Panc1 (cell line): ENCODE data around the gene MRM1. TPM values are rescaled to one million over a fixed set of nuclear protein-coding genes. Genes with fewer than 3 reads are reported as not detected.

Experiments used
- ATAC-seq: fragments of 200-7000 bp; cut with Tn5 transposase; 2 replicates; pipeline ENCODE4 v1.9.1; 2020; ENCODE audit warnings: mild to moderate bottlenecking, moderate library complexity
- BruUV-seq: library from RNA; stranded (reverse); fragments of 400-500 nt; replicated peaks from 2 replicates; lab custom pipeline; 2021; lab: Mats Ljungman, UMichigan
- CTCF ChIA-PET: fragments of 300-600 bp; sonication (Branson Sonifier 250); formaldehyde crosslinking; loops from one replicate; lab custom pipeline; 2022; ENCODE audit warnings: antibody characterized with exemption; lab: Charles Lee
- POLR2A ChIA-PET: fragments of 300-600 bp; sonication (Branson Sonifier 250); formaldehyde crosslinking; loops from one replicate; lab custom pipeline; 2022; ENCODE audit warnings: antibody characterized with exemption; lab: Charles Lee
- DNase-seq: peaks from one replicate; pipeline ENCODE4 v3.0.0-alpha.2; 2010; ENCODE audit warnings: low read depth, low spot score
- H3K27ac ChIP-seq: 2 replicates; pipeline ENCODE4 v1.5.1; 2011; ENCODE audit warnings: mild to moderate bottlenecking, low read length, inconsistent platforms
- H3K27me3 ChIP-seq: fragments of 200-500 bp; sonication (Bioruptor generic); 2 replicates; pipeline ENCODE4 v1.6.0; 2014; ENCODE audit warnings: low read length, inconsistent platforms; ENCODE audit not compliant: control insufficient read depth, insufficient read depth
- H3K36me3 ChIP-seq: fragments of 200-500 bp; sonication (Bioruptor generic); 2 replicates; pipeline ENCODE4 v1.5.1; 2014; ENCODE audit warnings: inconsistent platforms, mild to moderate bottlenecking, low read length, moderate library complexity; ENCODE audit not compliant: control insufficient read depth, insufficient read depth
- H3K4me1 ChIP-seq: 2 replicates; pipeline ENCODE4 v1.5.1; 2011; ENCODE audit warnings: inconsistent platforms, mild to moderate bottlenecking, low read length, moderate library complexity; ENCODE audit not compliant: control insufficient read depth, insufficient read depth
- H3K4me3 ChIP-seq, 2 experiments: 2 replicates each; pipeline ENCODE4 v1.5.1; 2011 to 2012; ENCODE audit warnings: low read depth in 2 of 2, low read length in 2 of 2, mild to moderate bottlenecking in 2 of 2, inconsistent platforms in 1 of 2, moderate library complexity in 1 of 2
- H3K9me3 ChIP-seq: fragments of 200-500 bp; sonication (Bioruptor generic); 2 replicates; pipeline ENCODE4 v1.5.1; 2014; ENCODE audit warnings: low read depth, mild to moderate bottlenecking, inconsistent platforms, low read length, moderate library complexity; ENCODE audit not compliant: control insufficient read depth, insufficient read depth
- CTCF ChIP-seq: fragments of 450-650 bp; IDR thresholded peaks from 2 replicates; pipeline ENCODE4 v1.5.1; 2017; ENCODE audit warnings: mild to moderate bottlenecking
- POLR2AphosphoS5 ChIP-seq: IDR thresholded peaks from 2 replicates; pipeline ENCODE4 v1.6.1; 2012; ENCODE audit warnings: mild to moderate bottlenecking, low read depth, low read length, moderate library complexity
- REST ChIP-seq, 2 experiments: IDR thresholded peaks; 2 replicates each; pipeline ENCODE4 v1.6.1; 2011 to 2012; ENCODE audit warnings: low read depth in 2 of 2, control low read depth in 1 of 2, low read length in 1 of 2, mild to moderate bottlenecking in 1 of 2, moderate library complexity in 1 of 2; ENCODE audit not compliant: insufficient read depth in 1 of 2
- SIN3A ChIP-seq: IDR thresholded peaks from 2 replicates; pipeline ENCODE4 v1.6.1; 2012; ENCODE audit warnings: low read depth, mild to moderate bottlenecking, low read length, moderate library complexity, borderline replicate concordance; ENCODE audit not compliant: insufficient read depth
- TCF7L2 ChIP-seq: IDR thresholded peaks from 2 replicates; pipeline ENCODE4 v1.6.1; 2011; ENCODE audit warnings: mild to moderate bottlenecking, low read depth, low read length, inconsistent platforms
- in situ Hi-C: cut with HindIII; loops from 2 replicates; pipeline ENCODE4 v1.10.0; 2016; ENCODE audit warnings: low sequenced_read_pairs, low pct_unique_long_range_greater_than_20kb
- intact Hi-C: fragments of 100-400 bp; cut with micrococcal nuclease; formaldehyde crosslinking; loops from one replicate; pipeline ENCODE4 v1.10.0; 2022; ENCODE audit not compliant: unreplicated experiment
- total RNA-seq: library from RNA; stranded (reverse); gene quantifications from one replicate; pipeline ENCODE4 v1.2.1, GENCODE V29; 2021; ENCODE audit not compliant: unreplicated experiment

The MRM1 gene
- total RNA-seq, 1 experiment from 2014 or later, result 7.8 TPM

- no TSS peak for BruUV-seq
- Histone ChIP-seq H3K4me1 (no peaks in the 10 kb centered on the region; the same call in 1 of the 2 replicates), H3K27ac (no peak overlapping the region), H3K4me3 (no peak overlapping the region), H3K9me3 (no peaks in the 10 kb centered on the region), H3K27me3 (no peaks in the 10 kb centered on the region), H3K36me3 (peaks cover 4% of the 10 kb centered on the region; the same call in 1 of the 2 replicates)
- ChIA-PET CTCF (no interaction called here), POLR2A (no interaction called here)
- in situ Hi-C loops (no loop called here), intact Hi-C loops (no loop called here)
- ATAC-seq, result no peak
- no peak for DNase-seq
- TF ChIP-seq REST (IDR thresholded peaks at IDR 0.05; ENCODE audit: insufficient read depth in 1 of 2, low read depth in 2 of 2, low read length in 1 of 2), result no peak
- no peak for TF ChIP-seq CTCF
- no peak for TF ChIP-seq SIN3A
- TF ChIP-seq TCF7L2, result no peak
- TF ChIP-seq POLR2AphosphoS5, result no peak
Measured at GRCh38 chr17:36597226-36597625, 4.2 kb upstream of the MRM1 start.

- Histone ChIP-seq H3K4me1 (no peaks in the 10 kb centered on the region; the same call in 1 of the 2 replicates), H3K27ac (no peak overlapping the region), H3K9me3 (no peaks in the 10 kb centered on the region), H3K27me3 (no peaks in the 10 kb centered on the region), H3K36me3 (peaks cover 4% of the 10 kb centered on the region; the same call in 1 of the 2 replicates), H3K4me3 (no peak overlapping the region)
- in situ Hi-C loops (no loop called here), intact Hi-C loops (no loop called here)
- no TSS peak for BruUV-seq
- no peak for DNase-seq
- CTCF ChIA-PET, result no interaction called here
- TF ChIP-seq REST (IDR thresholded peaks at IDR 0.05; ENCODE audit: insufficient read depth in 1 of 2, low read depth in 2 of 2, low read length in 1 of 2), result no peak
- no peak for TF ChIP-seq TCF7L2
- TF ChIP-seq CTCF, result no peak
- TF ChIP-seq SIN3A, result no peak
- no peak for TF ChIP-seq POLR2AphosphoS5
- POLR2A ChIA-PET, result no interaction called here
- ATAC-seq, result no peak
Measured at GRCh38 chr17:36597866-36598777, 3.3 kb upstream of the MRM1 start.
